H1 (cell line): ENCODE measurements around the gene LCLAT1. TPM values are rescaled to one million over a fixed set of nuclear protein-coding genes. Genes with fewer than 3 reads are reported as not detected.

Experiments
- CTCF ChIA-PET: fragments of 300-600 bp; sonication (Branson Sonifier 250); formaldehyde crosslinking; loops from one replicate; lab custom pipeline; 2021; ENCODE audit not compliant: partially characterized antibody; lab: Charles Lee
- POLR2A ChIA-PET: fragments of 300-600 bp; sonication (Branson Sonifier 250); formaldehyde crosslinking; loops from one replicate; lab custom pipeline; 2021; ENCODE audit warnings: inconsistent platforms; ENCODE audit not compliant: partially characterized antibody; lab: Charles Lee
- DNase-seq, 2 experiments: peaks; one replicate each; pipeline versions ENCODE4 v3.0.0 to v3.0.0-alpha.2; 2010 to 2022; ENCODE audit warnings: low spot score in 2 of 2, low read depth in 1 of 2, mixed read lengths in 1 of 2
- FAIRE-seq: peaks from 2 replicates; lab custom pipeline; 2011; peaks lifted over from hg19 to GRCh38; lab: Jason Lieb, UNC
- H2AFZ ChIP-seq: 2 replicates; pipeline ENCODE4 v1.8.1; 2012; ENCODE audit warnings: low read length, inconsistent platforms
- H2AK5ac ChIP-seq: 2 replicates; pipeline ENCODE4 v1.6.1; 2013; ENCODE audit warnings: low read depth, low read length
- H2BK120ac ChIP-seq: replicated peaks from 2 replicates; pipeline ENCODE3; 2013; ENCODE audit warnings: low read depth, low read length, inconsistent platforms
- H2BK12ac ChIP-seq: 2 replicates; pipeline ENCODE4 v1.6.1; 2013; ENCODE audit warnings: low read depth, low read length
- H2BK15ac ChIP-seq: 2 replicates; pipeline ENCODE4 v1.6.1; 2013; ENCODE audit warnings: low read length
- H2BK20ac ChIP-seq: 2 replicates; pipeline ENCODE4 v1.6.1; 2013; ENCODE audit warnings: low read length
- H2BK5ac ChIP-seq: 2 replicates; pipeline ENCODE4 v1.6.1; 2013; ENCODE audit warnings: low read depth, low read length
- H3K14ac ChIP-seq: 2 replicates; pipeline ENCODE4 v1.6.1; 2013; ENCODE audit warnings: inconsistent platforms; ENCODE audit not compliant: insufficient read length
- H3K18ac ChIP-seq: 2 replicates; pipeline ENCODE4 v1.6.1; 2013; ENCODE audit warnings: low read length; ENCODE audit errors: extremely low read depth
- H3K23ac ChIP-seq: 2 replicates; pipeline ENCODE4 v1.6.1; 2013; ENCODE audit warnings: inconsistent platforms; ENCODE audit not compliant: insufficient read length
- H3K23me2 ChIP-seq: 2 replicates; pipeline ENCODE4 v1.6.1; 2013; ENCODE audit warnings: low read depth, low read length
- H3K27ac ChIP-seq: 2 replicates; pipeline ENCODE4 v1.6.1; 2011; ENCODE audit warnings: low read depth, low read length, inconsistent platforms
- H3K27me3 ChIP-seq, 4 experiments: replicated peaks in 1 of 4; 1 replicate in 1 of 4; 2 replicates in 3 of 4; pipeline versions ENCODE4 v1.6.1 to v1.8.1; 2011 to 2013; ENCODE audit warnings: low read length in 3 of 4, mild to moderate bottlenecking in 3 of 4, inconsistent platforms in 2 of 4, mixed read lengths in 2 of 4, moderate library complexity in 1 of 4; ENCODE audit not compliant: control insufficient read depth in 3 of 4, insufficient read depth in 3 of 4; ENCODE audit errors: extremely low read depth in 1 of 4
- H3K36me3 ChIP-seq, 4 experiments: 2 replicates each; pipeline versions ENCODE4 v1.6.1 to v1.8.1; 2011 to 2013; ENCODE audit warnings: mild to moderate bottlenecking in 4 of 4, low read length in 3 of 4, moderate library complexity in 2 of 4, control low read depth in 1 of 4, inconsistent platforms in 1 of 4; ENCODE audit not compliant: insufficient read depth in 4 of 4, control insufficient read depth in 2 of 4
- H3K4ac ChIP-seq: replicated peaks from 2 replicates; pipeline ENCODE3; 2013; ENCODE audit warnings: low read length, low read depth, mixed read lengths, inconsistent platforms; ENCODE audit not compliant: insufficient read length
- H3K4me1 ChIP-seq, 4 experiments: replicated peaks in 1 of 4; 1 replicate in 1 of 4; 2 replicates in 3 of 4; pipeline versions ENCODE4 v1.6.1 to v1.8.1; 2011 to 2013; ENCODE audit warnings: low read length in 3 of 4, inconsistent platforms in 2 of 4, mixed read lengths in 1 of 4; ENCODE audit not compliant: insufficient read depth in 4 of 4, control insufficient read depth in 3 of 4
- H3K4me2 ChIP-seq, 2 experiments: 2 replicates each; pipeline versions ENCODE4 v1.6.1 to v1.8.1; 2011 to 2013; ENCODE audit warnings: low read depth in 2 of 2, low read length in 2 of 2, control low read depth in 1 of 2, inconsistent platforms in 1 of 2, mild to moderate bottlenecking in 1 of 2; ENCODE audit not compliant: insufficient read depth in 1 of 2
- H3K4me3 ChIP-seq, 4 experiments: fragments of 200-600, 300-600 bp in 1 of 4; sonication (generic), shearing (Covaris generic), sonication (Bioruptor Twin) in 1 of 4; 2 replicates each; pipeline versions ENCODE4 v1.5.1 to v1.8.1; 2011 to 2016; ENCODE audit warnings: low read length in 4 of 4, low read depth in 3 of 4, control low read depth in 2 of 4, inconsistent platforms in 2 of 4, mild to moderate bottlenecking in 2 of 4, mixed read lengths in 1 of 4, moderate library complexity in 1 of 4; ENCODE audit not compliant: insufficient read depth in 2 of 4; ENCODE audit errors: extremely low read depth in 1 of 4
- H3K56ac ChIP-seq: replicated peaks from 2 replicates; pipeline ENCODE3; 2013; ENCODE audit warnings: low read depth, mild to moderate bottlenecking, mixed read lengths, low read length, inconsistent platforms; ENCODE audit not compliant: insufficient read length
- H3K79me1 ChIP-seq: 2 replicates; pipeline ENCODE4 v1.6.1; 2013; ENCODE audit warnings: low read depth, low read length, control low read depth
- H3K79me2 ChIP-seq, 2 experiments: 2 replicates each; pipeline versions ENCODE4 v1.6.1 to v1.8.1; 2012 to 2013; ENCODE audit warnings: low read length in 2 of 2, mild to moderate bottlenecking in 2 of 2, inconsistent platforms in 1 of 2; ENCODE audit not compliant: insufficient read depth in 2 of 2, control insufficient read depth in 1 of 2
- H3K9ac ChIP-seq, 4 experiments: replicated peaks in 1 of 4; 1 replicate in 1 of 4; 2 replicates in 3 of 4; pipeline versions ENCODE4 v1.6.1 to v1.8.1; 2011 to 2013; ENCODE audit warnings: low read depth in 3 of 4, low read length in 3 of 4, control low read depth in 2 of 4, mild to moderate bottlenecking in 2 of 4, moderate library complexity in 2 of 4, inconsistent platforms in 1 of 4; ENCODE audit errors: extremely low read depth in 1 of 4
- H3K9me3 ChIP-seq, 2 experiments: 2 replicates each; pipeline versions ENCODE4 v1.6.1 to v1.8.1; 2012 to 2013; ENCODE audit warnings: mild to moderate bottlenecking in 2 of 2, moderate library complexity in 2 of 2, control low read depth in 1 of 2, inconsistent platforms in 1 of 2, low read depth in 1 of 2, low read length in 1 of 2, mixed read lengths in 1 of 2; ENCODE audit not compliant: insufficient read depth in 2 of 2
- H4K20me1 ChIP-seq, 2 experiments: replicated peaks in 1 of 2; 2 replicates each; pipeline versions ENCODE3 to v1.8.1; 2011 to 2013; ENCODE audit warnings: inconsistent platforms in 2 of 2, low read length in 2 of 2, mild to moderate bottlenecking in 1 of 2; ENCODE audit not compliant: insufficient read depth in 2 of 2, control insufficient read depth in 1 of 2
- H4K5ac ChIP-seq: 2 replicates; pipeline ENCODE4 v1.6.1; 2013; ENCODE audit warnings: low read length, low read depth, mixed read lengths, inconsistent platforms; ENCODE audit not compliant: insufficient read length
- H4K8ac ChIP-seq: 2 replicates; pipeline ENCODE4 v1.8.0; 2013; ENCODE audit warnings: mild to moderate bottlenecking, moderate library complexity, low read length, inconsistent platforms; ENCODE audit not compliant: insufficient read depth; ENCODE audit errors: extremely low read depth
- H4K91ac ChIP-seq: replicated peaks from 2 replicates; pipeline ENCODE3; 2013; ENCODE audit warnings: low read length, mixed read lengths, inconsistent platforms; ENCODE audit not compliant: insufficient read length
- JUND ChIP-seq: IDR thresholded peaks from 2 replicates; pipeline ENCODE4 v1.6.1; 2011; ENCODE audit warnings: mild to moderate bottlenecking, improper control_type of control experiment, low read length
- PHF8 ChIP-seq: fragments of 200-600 bp; sonication (generic); conservative IDR thresholded peaks from 2 replicates; pipeline ENCODE4 v1.7.1; 2012; ENCODE audit warnings: low read depth, mild to moderate bottlenecking, inconsistent platforms, low read length, moderate library complexity
- POLR2A ChIP-seq, 2 experiments: IDR thresholded peaks; 1 replicate in 1 of 2; 2 replicates in 1 of 2; pipeline ENCODE4 v1.6.1; 2011; ENCODE audit warnings: low read depth in 2 of 2, low read length in 2 of 2, mild to moderate bottlenecking in 2 of 2; ENCODE audit errors: control extremely low read depth in 1 of 2
- RAD21 ChIP-seq, 2 experiments: IDR thresholded peaks in 1 of 2; conservative IDR thresholded peaks in 1 of 2; 2 replicates each; pipeline ENCODE4 v1.6.1; 2011; ENCODE audit warnings: low read depth in 2 of 2, low read length in 2 of 2, improper control_type of control experiment in 1 of 2, inconsistent platforms in 1 of 2, mild to moderate bottlenecking in 1 of 2, moderate library complexity in 1 of 2
- RFX5 ChIP-seq: IDR thresholded peaks from 2 replicates; pipeline ENCODE4 v1.6.1; 2011; ENCODE audit warnings: low read depth, low read length, improper control_type of control experiment, borderline replicate concordance
- RNF2 ChIP-seq: fragments of 200-900, 300-1000 bp; sonication (generic); IDR thresholded peaks from 2 replicates; pipeline ENCODE4 v1.7.1; 2016; ENCODE audit warnings: borderline replicate concordance, low read depth, mild to moderate bottlenecking, antibody characterized with exemption, low read length; ENCODE audit not compliant: poor library complexity, severe bottlenecking; ENCODE audit errors: missing control alignments
- SRF ChIP-seq: IDR thresholded peaks from 2 replicates; pipeline ENCODE4 v1.6.1; 2011; ENCODE audit warnings: mild to moderate bottlenecking, low read depth, low read length, moderate library complexity
- TAF1 ChIP-seq: IDR thresholded peaks from 2 replicates; pipeline ENCODE4 v1.6.1; 2011; ENCODE audit warnings: mild to moderate bottlenecking, low read depth, low read length
- TAF7 ChIP-seq: optimal IDR thresholded peaks from 2 replicates; pipeline ENCODE3; 2011; ENCODE audit warnings: low read depth, mild to moderate bottlenecking, inconsistent platforms, low read length, moderate library complexity, borderline replicate concordance
- TBP ChIP-seq: IDR thresholded peaks from 2 replicates; pipeline ENCODE4 v1.6.1; 2011; ENCODE audit warnings: low read depth, low read length, improper control_type of control experiment
- WGBS, 2 experiments: shearing (Covaris generic) in 1 of 2; methylation state at CpG; one replicate each; pipeline versions ENCODE4 v1.1.6 to v1.1.7; 2013 to 2015; ENCODE audit warnings: low lambda C conversion rate in 2 of 2, mixed read lengths in 2 of 2, inconsistent platforms in 1 of 2, low coverage in 1 of 2, missing lambda C conversion rate in 1 of 2; ENCODE audit not compliant: insufficient replicate concordance in 2 of 2, insufficient coverage in 1 of 2, insufficient read length in 1 of 2; ENCODE audit errors: extremely low coverage in 1 of 2, missing lambda C conversion rate in 1 of 2; 5-methylcytosine and 5-hydroxymethylcytosine counted together
- polyA plus RNA-seq, 7 experiments: library from polyadenylated mRNA; depleted of rRNA in 3 of 7; stranded (reverse) in 5 of 7; unstranded in 2 of 7; fragments of >200 nt in 5 of 7; fragments of 200-250 nt in 2 of 7; gene quantifications; 1 replicate in 5 of 7; 2 replicates in 1 of 7; 4 replicates in 1 of 7; pipeline versions ENCODE4 v1.2.1 to v1.2.3, GENCODE V29; 2011 to 2013; ENCODE audit warnings: missing spikeins in 2 of 7, mixed read lengths in 2 of 7
- total RNA-seq: library from RNA; stranded (reverse); fragmentation: NEBNext Ultra II Directional; extraction: Animal tissue kit (Norgen Biotek cat#: 25700); gene quantifications from 2 replicates; pipeline ENCODE4 v1.2.1, GENCODE V29; 2021
- TF ChIP-seq, protein P1 (sequence below), 3 experiments: IDR thresholded peaks; 1 replicate in 2 of 3; 2 replicates in 1 of 3; pipeline versions ENCODE4 v1.5.1 to v1.6.1; 2011; ENCODE audit warnings: low read length in 3 of 3, mild to moderate bottlenecking in 3 of 3, inconsistent platforms in 2 of 3, low read depth in 1 of 3, moderate library complexity in 1 of 3; ENCODE audit not compliant: insufficient read depth in 1 of 3; ENCODE audit errors: control extremely low read depth in 1 of 3

LCLAT1 gene
- total and polyA plus RNA-seq, 2 of the 8 experiments (the other 6 are each of a cell fraction or from before 2014, with no cell fraction given), result 7.6 to 22.0 TPM

DNA sequence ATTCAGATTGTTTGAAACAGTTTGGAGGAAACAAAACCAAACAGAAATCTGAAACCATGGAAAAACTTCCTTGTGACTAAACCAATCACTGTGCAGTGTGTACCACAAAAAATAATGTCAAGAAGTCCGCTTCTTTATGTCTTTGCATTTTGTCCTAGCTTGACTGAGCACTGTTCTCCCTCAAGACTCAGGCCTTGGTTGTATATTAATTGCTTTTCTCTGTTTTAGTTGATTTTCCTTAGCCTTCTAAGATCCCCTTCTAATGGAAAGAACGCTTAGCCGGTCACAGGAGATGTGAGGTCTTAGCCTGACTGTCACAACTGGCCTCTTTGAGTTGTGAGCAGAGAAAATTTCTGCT is 56.6 kb downstream of the LCLAT1 start:
- Histone ChIP-seq H2BK15ac (no peak overlapping the region), H3K23ac (no peak overlapping the region), H4K91ac (no peak overlapping the region), H3K79me1 (no peaks in the 10 kb centered on the region; the same call in 1 of the 2 replicates), H2BK12ac (no peak overlapping the region), H2BK5ac (no peak overlapping the region), H3K9ac (no peak overlapping the region), H3K27ac (no peak overlapping the region), H3K14ac (no peak overlapping the region), H2BK20ac (no peak overlapping the region), H3K4me1 (peaks cover 0 to 3% (median 0%) of the 10 kb centered on the region in 4 experiments; a peak in 2 of 7 replicates), H4K20me1 (no peaks in the 10 kb centered on the region), H2AK5ac (no peak overlapping the region), H3K36me3 (peaks cover 0 to 10% (median 2%) of the 10 kb centered on the region in 4 experiments; a peak in 2 of 8 replicates), H3K4me3 (no peak overlapping the region), H3K79me2 (peaks cover 0 to 62% of the 10 kb centered on the region in 2 experiments; a peak in 2 of 4 replicates), H3K56ac (no peak overlapping the region), H3K4ac (no peak overlapping the region), H3K23me2 (no peaks in the 10 kb centered on the region; the same call in 1 of the 2 replicates), H2AFZ (no peak overlapping the region), H2BK120ac (no peak overlapping the region), H4K8ac (no peak overlapping the region), H3K4me2 (no peak overlapping the region), H3K18ac (no peak overlapping the region), H4K5ac (no peak overlapping the region), H3K27me3 (no peaks in the 10 kb centered on the region), H3K9me3 (peaks cover 3 to 6% of the 10 kb centered on the region in 2 experiments)
- WGBS, 2 experiments, result 96% methylated on average over 3 of the region's 3 CpGs; no CpG with 5 or more reads in 1 of the 2 experiments
- ChIA-PET CTCF (interaction anchor here (0.8 to 2.5 kb wide), 5 partner anchors 11 to 23 kb away, joined by 3 to 16 read pairs (median 4); no protein-coding TSS in a partner anchor), POLR2A (no interaction called here)
- FAIRE-seq (no peak), DNase-seq (no peak)
- TF ChIP-seq, protein P1, sequence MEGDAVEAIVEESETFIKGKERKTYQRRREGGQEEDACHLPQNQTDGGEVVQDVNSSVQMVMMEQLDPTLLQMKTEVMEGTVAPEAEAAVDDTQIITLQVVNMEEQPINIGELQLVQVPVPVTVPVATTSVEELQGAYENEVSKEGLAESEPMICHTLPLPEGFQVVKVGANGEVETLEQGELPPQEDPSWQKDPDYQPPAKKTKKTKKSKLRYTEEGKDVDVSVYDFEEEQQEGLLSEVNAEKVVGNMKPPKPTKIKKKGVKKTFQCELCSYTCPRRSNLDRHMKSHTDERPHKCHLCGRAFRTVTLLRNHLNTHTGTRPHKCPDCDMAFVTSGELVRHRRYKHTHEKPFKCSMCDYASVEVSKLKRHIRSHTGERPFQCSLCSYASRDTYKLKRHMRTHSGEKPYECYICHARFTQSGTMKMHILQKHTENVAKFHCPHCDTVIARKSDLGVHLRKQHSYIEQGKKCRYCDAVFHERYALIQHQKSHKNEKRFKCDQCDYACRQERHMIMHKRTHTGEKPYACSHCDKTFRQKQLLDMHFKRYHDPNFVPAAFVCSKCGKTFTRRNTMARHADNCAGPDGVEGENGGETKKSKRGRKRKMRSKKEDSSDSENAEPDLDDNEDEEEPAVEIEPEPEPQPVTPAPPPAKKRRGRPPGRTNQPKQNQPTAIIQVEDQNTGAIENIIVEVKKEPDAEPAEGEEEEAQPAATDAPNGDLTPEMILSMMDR (IDR thresholded peaks at IDR 0.05; ENCODE audit: control extremely low read depth in 1 of 3, insufficient read depth in 1 of 3, low read depth in 1 of 3, low read length in 3 of 3), result no peak
- no peak for TF ChIP-seq PHF8
- TF ChIP-seq TAF1, result no peak
- no peak for TF ChIP-seq TAF7
- TF ChIP-seq RAD21 (IDR thresholded peaks at IDR 0.05 in 1 of 2, conservative IDR thresholded peaks at IDR 0.05 in 1 of 2; ENCODE audit: low read depth in 2 of 2, low read length in 2 of 2), result no peak
- no peak for TF ChIP-seq POLR2A (IDR thresholded peaks at IDR 0.05; ENCODE audit: control extremely low read depth in 1 of 2, low read depth in 2 of 2, low read length in 2 of 2)
- no peak for TF ChIP-seq JUND
- TF ChIP-seq RFX5, result no peak
- no peak for TF ChIP-seq TBP
- no peak for TF ChIP-seq RNF2
- TF ChIP-seq SRF, result no peak
